HG03460 (cell line): ENCODE results near the gene RPL28.

Experiments
- ATAC-seq: cut with Tn5 transposase; IDR thresholded peaks from one replicate; pipeline ENCODE4 v1.9.1; 2021; ENCODE audit not compliant: unreplicated experiment

The RPL28 gene

GRCh38 chr19:55372316-55373081 is 13.2 kb upstream of the RPL28 start:
- ATAC-seq: no peak

- no peak for ATAC-seq
Observed at GRCh38 chr19:55373306-55373992, 12.3 kb upstream of the RPL28 start.

GRCh38 chr19:55373993-55374757 is 11.6 kb upstream of the RPL28 start:
- no peak for ATAC-seq

DNA sequence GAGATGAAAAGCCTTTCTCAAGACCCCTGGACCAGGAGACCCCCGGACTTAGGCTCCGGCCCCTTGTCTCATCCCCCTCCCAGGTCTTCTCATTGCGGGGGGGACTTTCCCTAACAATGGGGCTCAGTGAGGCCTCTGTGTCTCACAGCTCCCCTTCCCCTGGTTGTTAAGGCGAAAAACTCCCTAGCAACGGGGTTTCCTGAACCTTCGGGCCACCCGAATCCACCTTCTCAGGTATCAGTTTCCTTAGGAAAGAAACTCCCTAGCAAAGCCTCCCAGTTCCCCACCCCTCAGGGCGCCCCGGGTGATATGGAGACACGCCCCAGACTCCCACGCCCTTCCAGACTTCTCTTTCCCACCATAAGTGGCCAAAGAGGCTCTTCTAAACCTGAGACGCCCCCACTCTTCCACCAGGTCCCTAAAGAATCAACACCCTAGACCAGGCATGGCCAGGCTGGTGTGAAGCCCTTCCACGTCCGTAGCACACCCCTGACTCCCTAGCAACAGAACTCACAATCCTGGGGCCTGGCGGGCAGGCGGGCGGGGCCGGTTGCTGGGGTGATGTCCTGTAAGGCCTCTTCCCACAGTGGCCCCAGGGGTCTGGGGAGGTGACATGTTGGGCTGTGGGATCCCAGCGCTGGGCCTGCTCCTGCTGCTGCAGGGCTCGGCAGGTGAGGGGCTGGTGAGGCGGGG is 9.3 kb upstream of the RPL28 start, which contains the start of gene TMEM190:
TMEM190 (plus strand) TSS at position 586 of the 693 bp plus-strand sequence; CDS start at position 614, 28 bp downstream.
- ATAC-seq: no peak

- no peak for ATAC-seq
Observed at GRCh38 chr19:55377356-55378131, 8.2 kb upstream of the RPL28 start.

GRCh38 chr19:55379174-55379573 is 6.6 kb upstream of the RPL28 start:
- ATAC-seq: no peak

GRCh38 chr19:55382013-55382412 is 3.7 kb upstream of the RPL28 start:
- ATAC-seq: no peak

DNA sequence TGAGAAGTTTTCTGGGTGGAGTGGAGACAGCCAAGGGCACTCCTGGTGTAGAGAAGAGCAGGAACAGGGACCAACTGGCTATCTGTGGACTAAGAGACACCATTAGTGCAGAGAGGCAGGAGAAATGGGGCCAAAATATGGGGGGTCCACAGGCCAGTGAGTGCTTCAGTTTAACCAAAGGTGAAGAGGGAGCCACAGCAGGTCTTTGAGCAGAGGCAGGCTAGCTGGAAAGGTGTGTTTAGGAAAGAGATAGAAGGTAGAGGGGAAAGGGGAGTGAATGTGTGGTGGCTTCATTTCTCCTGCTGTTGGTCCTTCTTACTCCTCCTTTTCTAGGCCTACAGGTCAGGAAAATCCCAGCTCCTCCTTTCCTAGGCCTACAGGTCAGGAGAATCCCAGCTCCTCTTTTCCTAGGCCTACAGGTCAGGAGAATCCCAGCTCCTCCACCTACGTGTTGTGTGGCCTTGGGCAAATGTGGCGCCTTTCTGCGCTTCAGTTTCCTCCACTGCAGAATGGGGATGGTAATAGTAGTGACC is 3.1 kb upstream of the RPL28 start:
- no peak for ATAC-seq

GRCh38 chr19:55383279-55384130 is 2.2 kb upstream of the RPL28 start:
- ATAC-seq: no peak

DNA sequence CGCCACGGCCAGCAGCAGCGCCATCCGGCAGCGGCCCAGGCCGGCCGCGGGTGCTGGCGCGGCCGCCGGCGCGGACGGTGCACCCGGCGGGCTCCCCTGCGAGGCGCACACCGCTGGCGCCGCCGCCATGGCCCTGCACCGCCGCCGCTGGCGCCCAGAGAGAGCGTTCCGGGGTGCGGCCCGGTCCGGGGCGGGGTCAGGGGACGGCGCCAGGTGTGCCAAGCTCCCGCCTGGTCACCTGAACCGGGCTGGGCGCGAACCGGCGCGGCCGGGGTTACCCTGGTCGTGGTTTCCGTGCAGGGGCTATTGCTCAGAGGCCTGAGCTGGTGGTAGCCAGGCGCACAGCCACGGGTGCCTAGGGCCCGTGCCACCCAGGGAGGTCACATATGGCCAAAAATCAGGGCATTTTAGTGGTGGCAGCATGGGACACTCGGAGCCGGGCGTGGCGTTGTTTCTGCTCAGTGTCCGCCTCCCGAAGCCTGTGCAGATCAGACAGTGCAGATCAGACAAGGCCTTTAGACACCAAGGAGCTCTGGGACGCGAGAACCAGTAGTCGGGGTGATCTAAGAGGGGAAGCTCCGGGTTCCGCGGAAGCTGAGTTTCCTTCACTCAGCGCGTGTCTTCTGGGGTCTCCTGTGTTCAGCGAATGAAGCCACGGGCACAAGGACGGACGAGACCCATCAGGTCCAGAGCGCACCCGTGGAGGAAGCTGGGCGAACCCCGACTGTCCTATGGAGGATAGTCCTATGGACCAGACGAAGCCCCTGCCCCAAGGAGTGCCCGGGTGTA is 1.4 kb upstream of the RPL28 start, which contains the start of gene TMEM238:
TMEM238 (minus strand) TSS at position 162 of the 789 bp plus-strand sequence; CDS start at position 129, 33 bp downstream.
- ATAC-seq: no peak

DNA sequence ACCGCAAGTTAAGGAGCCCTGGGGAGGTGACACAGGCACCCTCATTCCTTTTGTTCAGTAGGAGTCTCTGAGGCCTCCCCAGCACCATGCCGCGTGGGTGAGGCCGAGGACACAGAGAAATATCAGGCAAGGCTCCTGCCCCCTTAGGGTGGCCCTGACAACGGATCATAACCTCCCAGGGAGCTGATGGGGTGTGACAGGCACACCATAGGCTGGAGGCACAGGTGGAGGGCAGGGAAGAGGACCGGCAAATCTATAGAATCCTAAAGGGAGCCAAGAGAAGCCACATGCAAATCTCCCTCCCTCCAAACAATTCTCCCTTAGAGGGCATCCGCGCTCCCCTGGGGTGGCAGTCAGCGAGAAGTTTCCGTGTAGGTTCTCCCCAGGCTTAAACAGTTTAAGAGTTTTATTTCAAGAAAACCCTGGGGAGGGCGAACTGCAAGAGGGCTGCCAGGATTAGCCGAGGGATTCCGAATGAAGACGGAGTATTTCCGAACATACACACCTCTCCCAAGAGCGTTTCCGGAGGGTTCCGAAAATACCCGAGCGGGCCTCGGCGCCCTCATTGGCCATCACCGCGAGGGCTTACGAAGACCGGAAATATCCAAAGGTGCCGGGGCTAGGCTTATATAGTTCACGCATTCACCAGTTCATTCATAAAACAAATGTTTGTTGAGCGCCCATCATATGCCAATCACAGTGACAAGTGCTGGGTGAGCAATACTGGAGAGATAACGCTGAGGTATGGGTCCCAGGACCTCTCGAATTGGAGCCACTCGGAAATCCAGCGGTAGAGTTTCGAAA is 610 bp upstream of the RPL28 start:
- ATAC-seq: peak; percentile 61

- ATAC-seq: no peak
Observed at GRCh38 chr19:55386493-55386971, 800 bp downstream of the RPL28 start.

GRCh38 chr19:55387736-55388497 is 2.2 kb downstream of the RPL28 start:
- ATAC-seq: no peak

GRCh38 chr19:55389386-55390317 is 3.9 kb downstream of the RPL28 start:
- no peak for ATAC-seq

DNA sequence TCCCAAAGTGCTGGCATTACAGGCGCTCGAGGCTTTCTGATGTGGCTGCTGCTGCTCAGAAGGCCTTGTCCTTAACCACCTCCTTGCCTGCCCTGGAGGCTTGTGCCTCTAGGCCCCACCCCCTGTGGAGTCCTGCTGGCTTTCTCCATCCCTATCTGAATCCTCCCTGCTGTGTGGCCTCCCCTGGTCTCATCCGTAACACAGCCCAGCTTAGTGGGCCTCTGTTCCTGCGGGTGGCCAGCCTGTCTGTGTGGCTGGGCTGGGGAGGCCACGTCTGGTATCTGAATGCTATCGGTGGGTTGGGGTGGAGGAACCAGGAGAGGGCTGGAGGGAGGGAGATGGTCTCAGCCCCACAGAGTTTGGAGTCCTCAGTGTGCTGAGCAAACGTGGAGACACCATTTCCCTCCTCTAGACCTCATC is 4.7 kb downstream of the RPL28 start:
- ATAC-seq: no peak
